NB4 (cell line): Measurements from ENCODE around the gene ZNF23.

Experiments
- MYC ChIP-seq: IDR thresholded peaks from 2 replicates; pipeline ENCODE4 v1.6.1; 2011; ENCODE audit warnings: low read depth, low read length
- TF ChIP-seq, protein P1 (sequence below): IDR thresholded peaks from one replicate; pipeline ENCODE4 v1.5.1; 2012; ENCODE audit warnings: low read depth, low read length

DNA sequence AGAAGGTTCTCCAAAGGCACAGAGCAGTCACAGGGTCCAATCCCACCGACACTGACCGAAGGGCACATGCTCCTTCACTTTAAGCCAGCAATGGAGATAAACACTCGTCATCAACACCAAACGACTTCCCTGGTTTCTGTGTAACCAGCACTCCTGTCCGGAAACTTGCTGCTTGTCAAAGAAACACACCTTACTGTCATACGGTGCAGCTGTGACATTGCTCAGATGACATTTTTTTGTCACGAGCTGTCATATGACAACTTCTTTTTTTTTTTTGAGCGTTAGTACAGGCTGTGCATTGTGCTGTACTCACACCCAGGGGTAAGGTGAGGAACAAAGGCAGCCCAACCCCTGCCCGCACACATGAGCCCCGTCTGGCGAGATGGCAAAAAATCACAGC lies 59.4 kb downstream of the ZNF23 start:
- no peak for TF ChIP-seq MYC
- TF ChIP-seq, protein P1, sequence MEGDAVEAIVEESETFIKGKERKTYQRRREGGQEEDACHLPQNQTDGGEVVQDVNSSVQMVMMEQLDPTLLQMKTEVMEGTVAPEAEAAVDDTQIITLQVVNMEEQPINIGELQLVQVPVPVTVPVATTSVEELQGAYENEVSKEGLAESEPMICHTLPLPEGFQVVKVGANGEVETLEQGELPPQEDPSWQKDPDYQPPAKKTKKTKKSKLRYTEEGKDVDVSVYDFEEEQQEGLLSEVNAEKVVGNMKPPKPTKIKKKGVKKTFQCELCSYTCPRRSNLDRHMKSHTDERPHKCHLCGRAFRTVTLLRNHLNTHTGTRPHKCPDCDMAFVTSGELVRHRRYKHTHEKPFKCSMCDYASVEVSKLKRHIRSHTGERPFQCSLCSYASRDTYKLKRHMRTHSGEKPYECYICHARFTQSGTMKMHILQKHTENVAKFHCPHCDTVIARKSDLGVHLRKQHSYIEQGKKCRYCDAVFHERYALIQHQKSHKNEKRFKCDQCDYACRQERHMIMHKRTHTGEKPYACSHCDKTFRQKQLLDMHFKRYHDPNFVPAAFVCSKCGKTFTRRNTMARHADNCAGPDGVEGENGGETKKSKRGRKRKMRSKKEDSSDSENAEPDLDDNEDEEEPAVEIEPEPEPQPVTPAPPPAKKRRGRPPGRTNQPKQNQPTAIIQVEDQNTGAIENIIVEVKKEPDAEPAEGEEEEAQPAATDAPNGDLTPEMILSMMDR, result no peak
